ENCODE data around the gene FIBP.

The FIBP gene

GRCh38 chr11:65857853-65858680, 30.2 kb downstream of the FIBP start, which contains the start of gene CFL1:
TSS of gene CFL1 (minus strand) at chr11:65858180. CDS start at chr11:65858099, 81 bp downstream.
- intact Hi-C loops (cut with micrococcal nuclease): loop anchor here (2.0 kb wide), 1 partner anchor 25 kb away; the partner anchor contains the start of gene SNX32
- H3K36me3 Mint-ChIP-seq (ENCODE audit: low read depth): peaks cover 89% of the 10 kb centered on the region
- peak within 1 kb of the TSS; percentile 96 for H3K27ac Mint-ChIP-seq
- H3K4me3 Mint-ChIP-seq: peak within 1 kb of the TSS; percentile 98
- H3K27me3 Mint-ChIP-seq: no peaks in the 10 kb centered on the region
- peaks cover 79% of the 10 kb centered on the region for H3K4me1 Mint-ChIP-seq (ENCODE audit: low read depth)
- H3K9me3 Mint-ChIP-seq: no peaks in the 10 kb centered on the region

GRCh38 chr11:65857500-65857852, 30.8 kb downstream of the FIBP start:
- peaks cover 74% of the 10 kb centered on the region for H3K4me1 Mint-ChIP-seq (ENCODE audit: low read depth)
- no peaks in the 10 kb centered on the region for H3K9me3 Mint-ChIP-seq
- intact Hi-C loops (cut with micrococcal nuclease): no loop called here
- peak overlapping the region; percentile 96 for H3K27ac Mint-ChIP-seq
- peaks cover 89% of the 10 kb centered on the region for H3K36me3 Mint-ChIP-seq (ENCODE audit: low read depth)
- peak overlapping the region; percentile 98 for H3K4me3 Mint-ChIP-seq
- H3K27me3 Mint-ChIP-seq: no peaks in the 10 kb centered on the region

- H3K4me3 Mint-ChIP-seq: peak overlapping the region; percentile 98
- H3K9me3 Mint-ChIP-seq: no peaks in the 10 kb centered on the region
- intact Hi-C loops (cut with micrococcal nuclease): no loop called here
- H3K36me3 Mint-ChIP-seq (ENCODE audit: low read depth): peaks cover 89% of the 10 kb centered on the region
- peaks cover 72% of the 10 kb centered on the region for H3K4me1 Mint-ChIP-seq (ENCODE audit: low read depth)
- H3K27me3 Mint-ChIP-seq: no peaks in the 10 kb centered on the region
- H3K27ac Mint-ChIP-seq: peak overlapping the region; percentile 96
Observed at GRCh38 chr11:65856689-65857499, 31.4 kb downstream of the FIBP start.

GRCh38 chr11:65855927-65856363, 32.3 kb downstream of the FIBP start:
- Mint-ChIP-seq H3K4me1 (ENCODE audit: low read depth) (peaks cover 67% of the 10 kb centered on the region), H3K27ac (peak overlapping the region; percentile 96), H3K9me3 (no peaks in the 10 kb centered on the region), H3K36me3 (ENCODE audit: low read depth) (peaks cover 89% of the 10 kb centered on the region), H3K4me3 (peak overlapping the region; percentile 98), H3K27me3 (no peaks in the 10 kb centered on the region)
- intact Hi-C loops (cut with micrococcal nuclease): no loop called here

GRCh38 chr11:65854852-65855837, 33.1 kb downstream of the FIBP start:
- Mint-ChIP-seq H3K9me3 (no peaks in the 10 kb centered on the region), H3K27ac (peak overlapping the region; percentile 96), H3K36me3 (ENCODE audit: low read depth) (peaks cover 87% of the 10 kb centered on the region), H3K4me1 (ENCODE audit: low read depth) (peaks cover 65% of the 10 kb centered on the region), H3K4me3 (peak overlapping the region; percentile 34), H3K27me3 (no peaks in the 10 kb centered on the region)
- intact Hi-C loops (cut with micrococcal nuclease): no loop called here

- no peaks in the 10 kb centered on the region for H3K9me3 Mint-ChIP-seq
Observed at GRCh38 chr11:65854161-65854592, 34.1 kb downstream of the FIBP start.

GRCh38 chr11:65853246-65853979, 34.9 kb downstream of the FIBP start:
- Mint-ChIP-seq H3K4me1 (ENCODE audit: low read depth) (peaks cover 62% of the 10 kb centered on the region), H3K9me3 (no peaks in the 10 kb centered on the region), H3K27me3 (no peaks in the 10 kb centered on the region), H3K36me3 (ENCODE audit: low read depth) (peaks cover 77% of the 10 kb centered on the region), H3K4me3 (no peak overlapping the region), H3K27ac (peak overlapping the region; percentile 70)
- intact Hi-C loops (cut with micrococcal nuclease): no loop called here

More at GRCh38 chr11:65854161-65854592, 34.1 kb downstream of the FIBP start:
- Mint-ChIP-seq H3K36me3 (ENCODE audit: low read depth) (peaks cover 81% of the 10 kb centered on the region), H3K4me3 (peak overlapping the region; percentile 23), H3K27me3 (no peaks in the 10 kb centered on the region), H3K4me1 (ENCODE audit: low read depth) (peaks cover 67% of the 10 kb centered on the region), H3K27ac (peak overlapping the region; percentile 70)
- intact Hi-C loops (cut with micrococcal nuclease): no loop called here

GRCh38 chr11:65852508-65853245, 35.6 kb downstream of the FIBP start:
- H3K27ac Mint-ChIP-seq: no peak overlapping the region
- intact Hi-C loops (cut with micrococcal nuclease): no loop called here
- no peaks in the 10 kb centered on the region for H3K9me3 Mint-ChIP-seq
- no peak overlapping the region for H3K4me3 Mint-ChIP-seq
- peaks cover 72% of the 10 kb centered on the region for H3K36me3 Mint-ChIP-seq (ENCODE audit: low read depth)
- peaks cover 59% of the 10 kb centered on the region for H3K4me1 Mint-ChIP-seq (ENCODE audit: low read depth)
- H3K27me3 Mint-ChIP-seq: peaks cover 4% of the 10 kb centered on the region

- peaks cover 59% of the 10 kb centered on the region for H3K4me1 Mint-ChIP-seq (ENCODE audit: low read depth)
- no peaks in the 10 kb centered on the region for H3K9me3 Mint-ChIP-seq
- intact Hi-C loops (cut with micrococcal nuclease): no loop called here
- H3K27ac Mint-ChIP-seq: no peak overlapping the region
- no peak overlapping the region for H3K4me3 Mint-ChIP-seq
- peaks cover 4% of the 10 kb centered on the region for H3K27me3 Mint-ChIP-seq
- peaks cover 66% of the 10 kb centered on the region for H3K36me3 Mint-ChIP-seq (ENCODE audit: low read depth)
Observed at GRCh38 chr11:65851811-65852507, 36.3 kb downstream of the FIBP start.

GRCh38 chr11:65851083-65851579, 37.1 kb downstream of the FIBP start:
- peaks cover 4% of the 10 kb centered on the region for H3K27me3 Mint-ChIP-seq
- H3K36me3 Mint-ChIP-seq (ENCODE audit: low read depth): peaks cover 58% of the 10 kb centered on the region
- peaks cover 51% of the 10 kb centered on the region for H3K4me1 Mint-ChIP-seq (ENCODE audit: low read depth)
- no peak overlapping the region for H3K4me3 Mint-ChIP-seq
- H3K9me3 Mint-ChIP-seq: no peaks in the 10 kb centered on the region
- intact Hi-C loops (cut with micrococcal nuclease): no loop called here
- H3K27ac Mint-ChIP-seq: no peak overlapping the region

GRCh38 chr11:65850217-65851082, 37.8 kb downstream of the FIBP start:
- Mint-ChIP-seq H3K4me3 (no peak overlapping the region), H3K27me3 (peaks cover 4% of the 10 kb centered on the region), H3K36me3 (ENCODE audit: low read depth) (peaks cover 51% of the 10 kb centered on the region), H3K27ac (no peak overlapping the region), H3K9me3 (no peaks in the 10 kb centered on the region), H3K4me1 (ENCODE audit: low read depth) (peaks cover 44% of the 10 kb centered on the region)
- intact Hi-C loops (cut with micrococcal nuclease): no loop called here

All from dendritic cell treated with granulocyte-macrophage colony-stimulating factor and Interleukin-4, amounts not matched to agents 40 ng/mL and 50 ng/mL, for 4 days (primary cell).